Left lung (tissue), 14 donors: ENCODE measurements around the gene TRAP1. TPM values are rescaled to one million over a fixed set of nuclear protein-coding genes. Genes with fewer than 3 reads are reported as not detected.

Experiments used
- ATAC-seq: fragments of 200-7000 bp; cut with Tn5 transposase; one replicate; pipeline ENCODE4 v1.9.1; 2020; ENCODE audit warnings: moderate library complexity
- DNase-seq, 4 donors: peaks; one replicate each; pipeline ENCODE4 v3.0.0-alpha.2; 2013 to 2020
- H3K27ac ChIP-seq, 2 donors: fragments of 200-600 bp; sonication (generic) in 1 of 2; one replicate each; pipeline versions ENCODE4 v1.5.0 to v1.8.0; 2020 to 2021
- H3K27me3 ChIP-seq, 2 donors: fragments of 200-600 bp; sonication (generic) in 1 of 2; one replicate each; pipeline versions ENCODE4 v1.5.0 to v1.8.0; 2020 to 2021
- H3K36me3 ChIP-seq, 2 donors: fragments of 200-600 bp; sonication (generic) in 1 of 2; one replicate each; pipeline versions ENCODE4 v1.5.0 to v1.8.0; 2020 to 2021
- H3K4me1 ChIP-seq, 2 donors: fragments of 200-600 bp; one replicate each; pipeline ENCODE4 v1.8.0; 2021
- H3K4me3 ChIP-seq, 2 donors: fragments of 200-600 bp; sonication (generic) in 1 of 2; one replicate each; pipeline versions ENCODE4 v1.5.0 to v1.8.0; 2020 to 2021; ENCODE audit warnings: mild to moderate bottlenecking in 1 of 2
- H3K9me3 ChIP-seq, 2 donors: fragments of 200-600 bp; sonication (generic) in 1 of 2; one replicate each; pipeline versions ENCODE4 v1.5.0 to v1.8.0; 2020 to 2021
- intact Hi-C, 2 donors: fragments of 100-400 bp; cut with DNase I; formaldehyde crosslinking; loops; one replicate each; pipeline versions ENCODE4 v1.11.2 to v1.14.2; 2022
- long read RNA-seq, 12 donors: library from polyadenylated mRNA in 2 of 12; unstranded in 2 of 12; transcript quantifications; one replicate each; pipeline ENCODE4 v2.0.0 and lab custom pipeline, GENCODE V29; 2019 to 2026
- polyA plus RNA-seq, 6 donors: library from polyadenylated mRNA; unstranded; fragments of 120-200 nt; gene quantifications; one replicate each; pipeline ENCODE4 v1.2.1, GENCODE V29; 2013; ENCODE audit not compliant: insufficient read length in 6 of 6
- total RNA-seq, 2 donors: library from RNA; stranded (reverse); fragmentation: NEBNext Ultra II Directional; extraction: Animal tissue kit (Norgen Biotek cat#: 25700); gene quantifications; one replicate each; pipeline ENCODE4 v1.2.1, GENCODE V29; 2021
- TF ChIP-seq, protein P1 (sequence below), 2 donors: fragments of 200-600 bp; sonication (generic) in 1 of 2; IDR thresholded peaks; one replicate each; pipeline versions ENCODE4 v1.5.0 to v1.8.0; 2021; ENCODE audit warnings: antibody characterized with exemption in 2 of 2
- donor health status: DM: no; HTN: yes; CAD: no.
- donor health status: DM: no; HTN: no; CAD: no.

The TRAP1 gene
- total RNA-seq (10 to 100 TPM; 49.1 to 82.0 TPM), polyA plus RNA-seq (100 to 1,000 TPM in 1 of 6 donors, 10 to 100 TPM in 5; 78.0 to 100 (median 84.1) TPM)
- long read RNA-seq, donor 1, transcript TRAP1-210 (3 exons, 547 nt): minor isoform, 7 of 49 reads
- long read RNA-seq, donor 1, transcript TRAP1-201 (18 exons, 2,296 nt): major isoform, 28 of 49 reads
- long read RNA-seq, donor 1, partial matches to known transcripts: 13 of 49 reads
- long read RNA-seq, donor 1, other reads (novel, unspliced or antisense): 0 of 49 reads
- long read RNA-seq, donor 2, transcript TRAP1-201 (18 exons, 2,296 nt): major isoform, 11 of 16 reads
- long read RNA-seq, donor 2, partial matches to known transcripts: 0 of 16 reads
- long read RNA-seq, donor 2, other reads (novel, unspliced or antisense): 0 of 16 reads
- long read RNA-seq, donor 3, transcript TRAP1-201 (18 exons, 2,296 nt): major isoform, 16 of 18 reads
- long read RNA-seq, donor 3, partial matches to known transcripts: 0 of 18 reads
- long read RNA-seq, donor 3, other reads (novel, unspliced or antisense): 0 of 18 reads
- long read RNA-seq, donor 4, transcript TRAP1-201 (18 exons, 2,296 nt): major isoform, 25 of 29 reads
- long read RNA-seq, donor 4, partial matches to known transcripts: 1 of 29 reads
- long read RNA-seq, donor 4, other reads (novel, unspliced or antisense): 2 of 29 reads
- long read RNA-seq, donor 5, transcript TRAP1-201 (18 exons, 2,296 nt): major isoform, 11 of 13 reads
- long read RNA-seq, donor 5, partial matches to known transcripts: 0 of 13 reads
- long read RNA-seq, donor 5, other reads (novel, unspliced or antisense): 0 of 13 reads
- long read RNA-seq, donor 6, transcript TRAP1-201 (18 exons, 2,296 nt): major isoform, 22 of 32 reads
- long read RNA-seq, donor 6, transcript TRAP1-210 (3 exons, 547 nt): minor isoform, 7 of 32 reads
- long read RNA-seq, donor 6, partial matches to known transcripts: 0 of 32 reads
- long read RNA-seq, donor 6, other reads (novel, unspliced or antisense): 0 of 32 reads
- long read RNA-seq, donor 7, transcript TRAP1-201 (18 exons, 2,296 nt): major isoform, 17 of 19 reads
- long read RNA-seq, donor 7, partial matches to known transcripts: 0 of 19 reads
- long read RNA-seq, donor 7, other reads (novel, unspliced or antisense): 0 of 19 reads
- long read RNA-seq, donor 8, transcript TRAP1-201 (18 exons, 2,296 nt): major isoform, 20 of 24 reads
- long read RNA-seq, donor 8, partial matches to known transcripts: 0 of 24 reads
- long read RNA-seq, donor 8, other reads (novel, unspliced or antisense): 0 of 24 reads
- long read RNA-seq, donor 9: 0 reads
- long read RNA-seq, donor 10, transcript TRAP1-201 (18 exons, 2,296 nt): major isoform, 77 of 79 reads
- long read RNA-seq, donor 10, partial matches to known transcripts: 1 of 79 reads
- long read RNA-seq, donor 10, other reads (novel, unspliced or antisense): 1 of 79 reads
- long read RNA-seq, donor 11: 0 reads
- long read RNA-seq, donor 12, transcript TRAP1-201 (18 exons, 2,296 nt): major isoform, 18 of 19 reads
- long read RNA-seq, donor 12, partial matches to known transcripts: 0 of 19 reads
- long read RNA-seq, donor 12, other reads (novel, unspliced or antisense): 0 of 19 reads

- TF ChIP-seq, protein P1, sequence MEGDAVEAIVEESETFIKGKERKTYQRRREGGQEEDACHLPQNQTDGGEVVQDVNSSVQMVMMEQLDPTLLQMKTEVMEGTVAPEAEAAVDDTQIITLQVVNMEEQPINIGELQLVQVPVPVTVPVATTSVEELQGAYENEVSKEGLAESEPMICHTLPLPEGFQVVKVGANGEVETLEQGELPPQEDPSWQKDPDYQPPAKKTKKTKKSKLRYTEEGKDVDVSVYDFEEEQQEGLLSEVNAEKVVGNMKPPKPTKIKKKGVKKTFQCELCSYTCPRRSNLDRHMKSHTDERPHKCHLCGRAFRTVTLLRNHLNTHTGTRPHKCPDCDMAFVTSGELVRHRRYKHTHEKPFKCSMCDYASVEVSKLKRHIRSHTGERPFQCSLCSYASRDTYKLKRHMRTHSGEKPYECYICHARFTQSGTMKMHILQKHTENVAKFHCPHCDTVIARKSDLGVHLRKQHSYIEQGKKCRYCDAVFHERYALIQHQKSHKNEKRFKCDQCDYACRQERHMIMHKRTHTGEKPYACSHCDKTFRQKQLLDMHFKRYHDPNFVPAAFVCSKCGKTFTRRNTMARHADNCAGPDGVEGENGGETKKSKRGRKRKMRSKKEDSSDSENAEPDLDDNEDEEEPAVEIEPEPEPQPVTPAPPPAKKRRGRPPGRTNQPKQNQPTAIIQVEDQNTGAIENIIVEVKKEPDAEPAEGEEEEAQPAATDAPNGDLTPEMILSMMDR (IDR thresholded peaks at IDR 0.05): no peak
Measured at GRCh38 chr16:3717235-3718018, at the start of gene TRAP1. TRAP1 (minus strand) TSS chr16:3717524; CDS start chr16:3717508, 16 bp downstream.

GRCh38 chr16:3766177-3766576 is 48.9 kb upstream of the TRAP1 start:
- ATAC-seq: no peak
- Histone ChIP-seq H3K27ac (no peak overlapping the region), H3K36me3 (peaks cover 7 to 99% of the 10 kb centered on the region in 2 donors), H3K4me3 (no peak overlapping the region), H3K4me1 (no peaks in the 10 kb centered on the region), H3K27me3 (no peaks in the 10 kb centered on the region), H3K9me3 (no peaks in the 10 kb centered on the region)
- intact Hi-C loops: no loop called here
- DNase-seq: no peak
- TF ChIP-seq, protein P1 (IDR thresholded peaks at IDR 0.05): no peak

More at GRCh38 chr16:3717235-3718018, at the start of gene TRAP1:
- no peaks in the 10 kb centered on the region for H3K9me3 ChIP-seq
- H3K36me3 ChIP-seq: peaks cover 0 to 9% of the 10 kb centered on the region in 2 donors
- DNase-seq (peak; percentile 83 to 98 (median 90)), ATAC-seq (peak; percentile 99)
- peak within 1 kb of the TSS; percentile 95 to 97 for H3K4me3 ChIP-seq
- intact Hi-C loops: no loop called here
- peaks cover 10 to 25% of the 10 kb centered on the region in 2 donors for H3K4me1 ChIP-seq
- no peaks in the 10 kb centered on the region for H3K27me3 ChIP-seq
- peak within 1 kb of the TSS; percentile 79 to 90 for H3K27ac ChIP-seq

DNA sequence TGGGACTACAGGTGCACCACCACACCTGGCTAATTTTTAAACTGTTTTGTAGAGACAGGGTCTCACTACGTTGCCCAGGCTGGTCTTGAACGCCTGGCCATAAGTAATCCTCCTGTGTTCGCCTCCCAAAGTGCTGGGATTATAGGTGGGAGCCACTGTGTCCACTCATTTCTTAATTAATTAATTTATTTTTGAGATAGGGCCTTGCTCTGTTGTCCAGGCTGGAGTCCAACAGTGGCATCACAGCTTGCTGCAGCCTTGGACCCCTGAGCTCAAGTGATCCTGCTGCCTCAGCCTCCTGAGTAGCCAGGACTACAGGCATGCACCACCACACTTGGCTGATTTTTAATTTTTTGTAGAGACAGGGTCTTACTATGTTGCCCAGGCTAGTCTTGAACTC is 47.1 kb upstream of the TRAP1 start:
- Histone ChIP-seq H3K27me3 (no peaks in the 10 kb centered on the region), H3K9me3 (no peaks in the 10 kb centered on the region), H3K36me3 (peaks cover 7 to 97% of the 10 kb centered on the region in 2 donors), H3K4me3 (no peak overlapping the region), H3K27ac (no peak overlapping the region), H3K4me1 (no peaks in the 10 kb centered on the region)
- ATAC-seq: no peak
- TF ChIP-seq, protein P1 (IDR thresholded peaks at IDR 0.05): no peak
- DNase-seq: no peak
- intact Hi-C loops: no loop called here

GRCh38 chr16:3762107-3762750 is 44.9 kb upstream of the TRAP1 start:
- Histone ChIP-seq H3K4me1 (no peaks in the 10 kb centered on the region), H3K36me3 (peaks cover under 1 to 97% of the 10 kb centered on the region in 2 donors), H3K27me3 (no peaks in the 10 kb centered on the region), H3K27ac (no peak overlapping the region), H3K9me3 (no peaks in the 10 kb centered on the region), H3K4me3 (no peak overlapping the region)
- DNase-seq (no peak), ATAC-seq (no peak)
- TF ChIP-seq, protein P1 (IDR thresholded peaks at IDR 0.05): no peak
- intact Hi-C loops: no loop called here
